HUDEP-2 (cell line): ENCODE results near the gene LIN37.
"Not testable (repeated sequence)": the region's sequence is repeated elsewhere in the genome, so short reads cannot be mapped to it uniquely, and the experiment has no call there.

Experiments used
- DNase-seq, 76 experiments: peaks; one replicate each; lab custom pipeline; 2025; ENCODE audit not compliant: unreplicated experiment in 76 of 76; lab: John Stamatoyannopoulos, UW

The LIN37 gene

GRCh38 chr19:35786299-35787160 lies 38.2 kb downstream of the LIN37 start:
- no peak for DNase-seq

- no peak for DNase-seq
These were observed 38.9 kb downstream of the LIN37 start for GRCh38 chr19:35787227-35787799.

- no peak for DNase-seq
These were observed 40.0 kb downstream of the LIN37 start for GRCh38 chr19:35788205-35788960.

- no peak for DNase-seq
These were observed 41.0 kb downstream of the LIN37 start for GRCh38 chr19:35789195-35789977.

GRCh38 chr19:35789978-35790944 lies 41.9 kb downstream of the LIN37 start:
- no peak for DNase-seq

GRCh38 chr19:35790981-35791813 lies 42.8 kb downstream of the LIN37 start:
- DNase-seq: peak in 3 of 76 experiments; percentile 7 to 21 (median 16)

- DNase-seq: no peak
These were observed 43.5 kb downstream of the LIN37 start for GRCh38 chr19:35791814-35792279.

- no peak for DNase-seq
These were observed 43.9 kb downstream of the LIN37 start for GRCh38 chr19:35792312-35792711.

- no peak for DNase-seq
These were observed 44.5 kb downstream of the LIN37 start for GRCh38 chr19:35792888-35793287.

GRCh38 chr19:35793381-35794165 lies 45.2 kb downstream of the LIN37 start:
- DNase-seq: peak in 28 of 76 experiments; percentile 8 to 48 (median 27)

GRCh38 chr19:35795564-35795963 lies 47.2 kb downstream of the LIN37 start:
- not testable (repeated sequence) for DNase-seq

- no peak for DNase-seq
These were observed 48.5 kb downstream of the LIN37 start for GRCh38 chr19:35796645-35797542.

- DNase-seq: peak in 61 of 76 experiments; percentile 18 to 90 (median 65)
These were observed 49.3 kb downstream of the LIN37 start for GRCh38 chr19:35797663-35798062.

GRCh38 chr19:35801828-35802227 lies 53.5 kb downstream of the LIN37 start:
- DNase-seq: no peak
